Measurements from ENCODE around the gene ADAMTS15. TPM values are rescaled to one million over a fixed set of nuclear protein-coding genes. Genes with fewer than 3 reads are reported as not detected.

Gene ADAMTS15
- total and polyA plus RNA-seq, 2 of the 4 experiments (the other 2 are of a cell fraction), result 3.0 to 5.0 TPM

DNA sequence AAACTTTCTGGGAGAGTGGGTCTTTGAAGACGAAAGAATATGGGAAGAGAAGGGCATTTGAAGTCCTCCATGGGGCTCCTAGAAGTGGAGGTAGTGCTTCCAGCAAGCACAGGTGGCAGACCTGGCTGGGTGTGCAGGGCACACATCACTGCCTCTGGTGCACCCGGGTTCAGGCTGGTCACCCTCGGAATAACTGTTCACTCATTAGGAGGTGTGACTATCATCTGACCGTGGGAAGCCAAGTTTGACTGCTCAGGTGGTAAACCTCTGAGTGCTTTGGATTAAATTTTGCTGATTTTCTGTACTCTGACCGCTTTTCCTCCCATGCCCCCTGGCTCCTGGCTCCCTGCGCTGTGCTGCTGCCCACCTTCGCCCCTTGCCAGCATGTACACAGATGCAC lies 11.1 kb downstream of the ADAMTS15 start:
- TF ChIP-seq RFX5 (IDR thresholded peaks at IDR 0.05; ENCODE audit: low read depth, low read length) (no peak), MXI1 (IDR thresholded peaks at IDR 0.05; ENCODE audit: borderline replicate concordance, low read depth, low read length) (no peak), MAZ (IDR thresholded peaks at IDR 0.05; ENCODE audit: borderline replicate concordance, low read depth, low read length) (no peak)
- no peak overlapping the region for H3K27ac ChIP-seq (ENCODE audit: insufficient read depth, low read length)
- BruUV-seq (replicated peaks), result no TSS peak
- 0 out of 2 replicates have a peak, but pooled peaks cover 5% of the 10 kb centered on the region for H3K9me1 ChIP-seq (ENCODE audit: insufficient read depth, low read length)
- H3K4me1 ChIP-seq (ENCODE audit: control insufficient read depth, insufficient read depth, low read length), result peaks cover 6% of the 10 kb centered on the region
- no peak overlapping the region for H3K4ac ChIP-seq (ENCODE audit: low read depth, low read length)
- H3K23ac ChIP-seq (ENCODE audit: low read depth, low read length), result no peak overlapping the region
- H3K56ac ChIP-seq (ENCODE audit: extremely low read depth, insufficient read depth, low read length), result no peak overlapping the region
- H3K36me3 ChIP-seq (ENCODE audit: control insufficient read depth, insufficient read depth, low read length), result peaks cover 79% of the 10 kb centered on the region
- no peak overlapping the region for H2AK9ac ChIP-seq (replicated peaks; ENCODE audit: low read depth, low read length, poor library complexity)
- no peak overlapping the region for H4K5ac ChIP-seq (ENCODE audit: low read depth, low read length)
- H3K4me2 ChIP-seq (ENCODE audit: low read depth, low read length), result no peak overlapping the region
- no peak overlapping the region for H2BK15ac ChIP-seq (ENCODE audit: low read depth, low read length)
- no peak overlapping the region for H2BK5ac ChIP-seq (ENCODE audit: low read depth, low read length, poor library complexity, severe bottlenecking)
- no peaks in the 10 kb centered on the region for H3K27me3 ChIP-seq (ENCODE audit: control insufficient read depth, insufficient read depth, low read length)
- H2BK120ac ChIP-seq (ENCODE audit: low read depth, low read length), result no peak overlapping the region
- dilution Hi-C loops (cut with HindIII; ENCODE audit: low sequenced_read_pairs, unreplicated experiment), result no loop called here
- H2AFZ ChIP-seq (replicated peaks; ENCODE audit: low read length, poor library complexity), result no peak overlapping the region
- no peak for ATAC-seq (ENCODE audit: low read depth)
- ChIA-PET CTCF (no interaction called here), POLR2A (ENCODE audit: unreplicated experiment) (no interaction called here)
- in situ Hi-C loops (cut with MboI; ENCODE audit: low sequenced_read_pairs), result no loop called here
- H4K91ac ChIP-seq (ENCODE audit: insufficient read depth, low read depth, low read length), result no peak overlapping the region
- no peaks in the 10 kb centered on the region for H3K9me3 ChIP-seq (ENCODE audit: control insufficient read depth, insufficient read depth, low read length)
- intact Hi-C loops (cut with micrococcal nuclease), result no loop called here
- H3K9ac ChIP-seq (ENCODE audit: low read depth, low read length), result no peak overlapping the region
- no peak for DNase-seq
- H3K4me3 ChIP-seq (ENCODE audit: insufficient read depth, low read depth, low read length), result no peak overlapping the region
- no peak overlapping the region for H3K18ac ChIP-seq (ENCODE audit: low read depth, low read length)
- H4K8ac ChIP-seq (ENCODE audit: low read depth in 2 of 2, low read length in 2 of 2), result no peak overlapping the region
- peaks cover 0 to 6% of the 10 kb centered on the region in 2 experiments; a peak in 2 of 4 replicates for H3K79me1 ChIP-seq (ENCODE audit: low read depth in 1 of 2, low read length in 2 of 2)
- WGBS, 2 experiments (ENCODE audit: extremely low coverage in 2 of 2, insufficient read length in 1 of 2), result 88% methylated on average over 4 of the region's 7 CpGs; no CpG with 5 or more reads in 1 of the 2 experiments
- no peaks in the 10 kb centered on the region for H4K20me1 ChIP-seq (ENCODE audit: insufficient read depth, low read length)
- no peak overlapping the region for H2AK5ac ChIP-seq (ENCODE audit: low read depth, low read length)
- no peak overlapping the region for H3K14ac ChIP-seq (replicated peaks; ENCODE audit: low read depth, low read length)
- no peak overlapping the region for H2BK20ac ChIP-seq (ENCODE audit: low read depth, low read length)

Data from IMR-90 (cell line).